Liver (tissue), 9 donors: ENCODE data around the gene CPED1. TPM values are rescaled to one million over a fixed set of nuclear protein-coding genes. Genes with fewer than 3 reads are reported as not detected.

ENCODE experiments used
- DNase-seq: peaks from one replicate; pipeline ENCODE4 v3.0.0-alpha.2; 2017; ENCODE audit warnings: low spot score
- H3K27ac ChIP-seq, 2 donors: one replicate each; pipeline ENCODE4 v1.7.0; 2013; ENCODE audit warnings: inconsistent platforms in 2 of 2, low read length in 2 of 2, control low read depth in 1 of 2, low read depth in 1 of 2, mild to moderate bottlenecking in 1 of 2
- H3K27me3 ChIP-seq, 4 donors: one replicate each; pipeline versions ENCODE4 v1.6.1 to v1.7.0; 2013; ENCODE audit warnings: low read length in 3 of 4, inconsistent platforms in 1 of 4, mild to moderate bottlenecking in 1 of 4, moderate library complexity in 1 of 4; ENCODE audit not compliant: control insufficient read depth in 4 of 4, insufficient read depth in 4 of 4
- H3K36me3 ChIP-seq, 4 donors: one replicate each; pipeline versions ENCODE4 v1.6.1 to v1.7.0; 2013; ENCODE audit warnings: low read length in 3 of 4, mild to moderate bottlenecking in 3 of 4, low read depth in 1 of 4, moderate library complexity in 1 of 4; ENCODE audit not compliant: control insufficient read depth in 4 of 4, insufficient read depth in 3 of 4
- H3K4me1 ChIP-seq, 4 donors: one replicate each; pipeline versions ENCODE4 v1.6.1 to v1.7.0; 2013; ENCODE audit warnings: low read length in 3 of 4, mild to moderate bottlenecking in 3 of 4, moderate library complexity in 1 of 4; ENCODE audit not compliant: control insufficient read depth in 4 of 4, insufficient read depth in 4 of 4
- H3K4me3 ChIP-seq, 3 donors: one replicate each; pipeline versions ENCODE4 v1.6.1 to v1.7.0; 2013; ENCODE audit warnings: low read length in 3 of 3, control low read depth in 1 of 3, low read depth in 1 of 3, mild to moderate bottlenecking in 1 of 3
- H3K9ac ChIP-seq, 2 donors: one replicate each; pipeline ENCODE4 v1.7.0; 2013; ENCODE audit warnings: low read length in 2 of 2, mild to moderate bottlenecking in 2 of 2, moderate library complexity in 2 of 2, control low read depth in 1 of 2, low read depth in 1 of 2
- H3K9me3 ChIP-seq, 4 donors: one replicate each; pipeline versions ENCODE4 v1.6.1 to v1.7.0; 2013; ENCODE audit warnings: low read length in 3 of 4; ENCODE audit not compliant: control insufficient read depth in 4 of 4
- EGR1 ChIP-seq, 2 donors: IDR thresholded peaks; 2 replicates each; pipeline ENCODE4 v1.6.1; 2016 to 2018; ENCODE audit warnings: antibody characterized with exemption in 2 of 2, low read depth in 2 of 2
- FOXA1 ChIP-seq: IDR thresholded peaks from 2 replicates; pipeline ENCODE4 v1.6.1; 2016; ENCODE audit warnings: antibody characterized with exemption
- FOXA2 ChIP-seq: IDR thresholded peaks from 2 replicates; pipeline ENCODE4 v1.6.1; 2016; ENCODE audit warnings: antibody characterized with exemption
- GABPA ChIP-seq, 2 donors: IDR thresholded peaks in 1 of 2; conservative IDR thresholded peaks in 1 of 2; 2 replicates each; pipeline ENCODE4 v1.6.1; 2016; ENCODE audit warnings: antibody characterized with exemption in 2 of 2, mild to moderate bottlenecking in 1 of 2, moderate library complexity in 1 of 2
- HNF4A ChIP-seq, 2 donors: conservative IDR thresholded peaks; 2 replicates each; pipeline ENCODE4 v1.6.1; 2016; ENCODE audit warnings: antibody characterized with exemption in 2 of 2, mild to moderate bottlenecking in 2 of 2
- HNF4G ChIP-seq: IDR thresholded peaks from 2 replicates; pipeline ENCODE4 v1.6.1; 2016; ENCODE audit warnings: antibody characterized with exemption
- NR2F2 ChIP-seq: IDR thresholded peaks from 2 replicates; pipeline ENCODE4 v1.6.1; 2016; ENCODE audit warnings: antibody characterized with exemption
- RAD21 ChIP-seq, 2 donors: IDR thresholded peaks; 2 replicates each; pipeline ENCODE4 v1.6.1; 2016; ENCODE audit warnings: antibody characterized with exemption in 2 of 2, mild to moderate bottlenecking in 2 of 2
- SP1 ChIP-seq: IDR thresholded peaks from 2 replicates; pipeline ENCODE4 v1.6.1; 2018; ENCODE audit warnings: antibody characterized with exemption, mild to moderate bottlenecking
- TAF1 ChIP-seq: conservative IDR thresholded peaks from 2 replicates; pipeline ENCODE4 v1.6.1; 2016; ENCODE audit warnings: antibody characterized with exemption, mild to moderate bottlenecking
- ZBTB33 ChIP-seq: IDR thresholded peaks from 2 replicates; pipeline ENCODE4 v1.6.1; 2016; ENCODE audit warnings: antibody characterized with exemption
- WGBS: extraction: QIAGEN DNeasy Blood & Tissue Kit; methylation state at CpG from one replicate; pipeline ENCODE4 v1.1.7; 2013; 5-methylcytosine and 5-hydroxymethylcytosine counted together
- polyA plus RNA-seq, 2 donors: library from polyadenylated mRNA; stranded (reverse) in 1 of 2; unstranded in 1 of 2; fragments of 200-250 nt in 1 of 2; fragments of >200 nt in 1 of 2; fragmentation: Nextera tagmentation in 1 of 2; extraction: Ambion mirVana in 1 of 2; gene quantifications; one replicate each; pipeline versions ENCODE4 v1.2.1 to v1.2.3, GENCODE V29; 2013 to 2015
- total RNA-seq, 2 donors: library from RNA; depleted of rRNA; stranded (reverse); fragments of >200 nt; gene quantifications; one replicate each; pipeline ENCODE4 v1.2.3, GENCODE V29; 2014
- TF ChIP-seq, protein P1 (sequence below): IDR thresholded peaks from 2 replicates; pipeline ENCODE4 v1.6.1; 2016; ENCODE audit warnings: antibody characterized with exemption, mild to moderate bottlenecking
- TF ChIP-seq, protein P2 (sequence below): IDR thresholded peaks from 2 replicates; pipeline ENCODE4 v1.6.1; 2016; ENCODE audit warnings: antibody characterized with exemption
- TF ChIP-seq, protein P3 (sequence below): IDR thresholded peaks from 2 replicates; pipeline ENCODE4 v1.6.1; 2016; ENCODE audit warnings: antibody characterized with exemption
- TF ChIP-seq, protein P4 (sequence below): fragments of 150-350 bp; IDR thresholded peaks from 2 replicates; pipeline ENCODE4 v1.5.1; 2017; ENCODE audit warnings: improper control_type of control experiment, low read depth, low read length; ENCODE audit not compliant: missing input control
- donor health status: healthy.
- donor health status: healthy.
- donor health status: healthy.
- donor health status: healthy.
- donor health status: healthy.

Gene CPED1
- total and polyA plus RNA-seq, 4 donors: 8.5 to 58.0 (median 14.6) TPM

DNA sequence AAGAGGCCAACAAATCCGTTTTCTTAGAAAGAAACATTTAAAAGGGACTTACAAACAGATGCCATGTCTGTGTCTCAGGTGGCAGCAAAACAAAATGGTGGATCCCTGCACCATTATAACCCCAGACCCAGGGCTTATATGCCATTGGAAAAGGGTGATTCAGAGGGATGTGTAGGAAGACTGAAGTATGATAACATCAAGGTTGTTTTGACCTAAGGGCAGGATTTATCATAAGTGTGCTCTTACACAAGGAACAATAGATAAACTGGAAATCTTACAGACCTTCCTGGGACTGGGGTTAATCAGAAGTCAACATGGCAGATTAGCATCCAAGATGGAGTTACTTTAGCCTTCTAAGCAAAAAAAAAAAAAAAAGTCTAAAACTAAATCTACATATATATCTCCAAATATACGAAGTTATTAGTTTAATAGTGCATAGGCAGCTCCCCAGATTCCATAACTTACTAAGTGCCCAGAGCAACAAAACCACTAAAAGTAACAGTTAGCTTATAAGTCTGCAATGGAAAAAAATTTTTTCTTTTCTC is 306.0 kb downstream of the CPED1 start:
- H3K9ac ChIP-seq: no peak overlapping the region
- TF ChIP-seq, protein P1, sequence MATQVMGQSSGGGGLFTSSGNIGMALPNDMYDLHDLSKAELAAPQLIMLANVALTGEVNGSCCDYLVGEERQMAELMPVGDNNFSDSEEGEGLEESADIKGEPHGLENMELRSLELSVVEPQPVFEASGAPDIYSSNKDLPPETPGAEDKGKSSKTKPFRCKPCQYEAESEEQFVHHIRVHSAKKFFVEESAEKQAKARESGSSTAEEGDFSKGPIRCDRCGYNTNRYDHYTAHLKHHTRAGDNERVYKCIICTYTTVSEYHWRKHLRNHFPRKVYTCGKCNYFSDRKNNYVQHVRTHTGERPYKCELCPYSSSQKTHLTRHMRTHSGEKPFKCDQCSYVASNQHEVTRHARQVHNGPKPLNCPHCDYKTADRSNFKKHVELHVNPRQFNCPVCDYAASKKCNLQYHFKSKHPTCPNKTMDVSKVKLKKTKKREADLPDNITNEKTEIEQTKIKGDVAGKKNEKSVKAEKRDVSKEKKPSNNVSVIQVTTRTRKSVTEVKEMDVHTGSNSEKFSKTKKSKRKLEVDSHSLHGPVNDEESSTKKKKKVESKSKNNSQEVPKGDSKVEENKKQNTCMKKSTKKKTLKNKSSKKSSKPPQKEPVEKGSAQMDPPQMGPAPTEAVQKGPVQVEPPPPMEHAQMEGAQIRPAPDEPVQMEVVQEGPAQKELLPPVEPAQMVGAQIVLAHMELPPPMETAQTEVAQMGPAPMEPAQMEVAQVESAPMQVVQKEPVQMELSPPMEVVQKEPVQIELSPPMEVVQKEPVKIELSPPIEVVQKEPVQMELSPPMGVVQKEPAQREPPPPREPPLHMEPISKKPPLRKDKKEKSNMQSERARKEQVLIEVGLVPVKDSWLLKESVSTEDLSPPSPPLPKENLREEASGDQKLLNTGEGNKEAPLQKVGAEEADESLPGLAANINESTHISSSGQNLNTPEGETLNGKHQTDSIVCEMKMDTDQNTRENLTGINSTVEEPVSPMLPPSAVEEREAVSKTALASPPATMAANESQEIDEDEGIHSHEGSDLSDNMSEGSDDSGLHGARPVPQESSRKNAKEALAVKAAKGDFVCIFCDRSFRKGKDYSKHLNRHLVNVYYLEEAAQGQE: no peak
- TF ChIP-seq ZBTB33: no peak
- TF ChIP-seq SP1: no peak
- no peak for TF ChIP-seq RAD21 (IDR thresholded peaks at IDR 0.05)
- TF ChIP-seq HNF4G: no peak
- TF ChIP-seq EGR1 (IDR thresholded peaks at IDR 0.05; ENCODE audit: low read depth in 2 of 2): no peak
- DNase-seq: no peak
- H3K4me3 ChIP-seq: no peak overlapping the region
- no peaks in the 10 kb centered on the region for H3K27me3 ChIP-seq
- H3K36me3 ChIP-seq: peaks cover 2 to 6% (median 5%) of the 10 kb centered on the region in 4 donors
- no peak overlapping the region for H3K27ac ChIP-seq
- H3K4me1 ChIP-seq: peaks cover 0 to 2% (median 0%) of the 10 kb centered on the region in 4 donors
- no peaks in the 10 kb centered on the region for H3K9me3 ChIP-seq
- WGBS: 86% methylated on average over 2 of the region's 2 CpGs

- DNase-seq: no peak
- H3K27me3 ChIP-seq: no peaks in the 10 kb centered on the region
- no peaks in the 10 kb centered on the region for H3K9me3 ChIP-seq
- no peak overlapping the region for H3K4me3 ChIP-seq
- H3K4me1 ChIP-seq: peaks cover 0 to 2% (median 0%) of the 10 kb centered on the region in 4 donors
- peaks cover 2 to 6% (median 5%) of the 10 kb centered on the region in 4 donors for H3K36me3 ChIP-seq
- TF ChIP-seq GABPA (IDR thresholded peaks at IDR 0.05 in 1 of 2, conservative IDR thresholded peaks at IDR 0.05 in 1 of 2) (no peak), EGR1 (IDR thresholded peaks at IDR 0.05; ENCODE audit: low read depth in 2 of 2) (no peak), RAD21 (IDR thresholded peaks at IDR 0.05) (no peak), ZBTB33 (no peak), FOXA1 (no peak), FOXA2 (no peak), SP1 (no peak), TAF1 (no peak), HNF4A (conservative IDR thresholded peaks at IDR 0.05) (no peak), NR2F2 (no peak)
- TF ChIP-seq, protein P2, sequence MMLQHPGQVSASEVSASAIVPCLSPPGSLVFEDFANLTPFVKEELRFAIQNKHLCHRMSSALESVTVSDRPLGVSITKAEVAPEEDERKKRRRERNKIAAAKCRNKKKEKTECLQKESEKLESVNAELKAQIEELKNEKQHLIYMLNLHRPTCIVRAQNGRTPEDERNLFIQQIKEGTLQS: no peak
- TF ChIP-seq, protein P3, sequence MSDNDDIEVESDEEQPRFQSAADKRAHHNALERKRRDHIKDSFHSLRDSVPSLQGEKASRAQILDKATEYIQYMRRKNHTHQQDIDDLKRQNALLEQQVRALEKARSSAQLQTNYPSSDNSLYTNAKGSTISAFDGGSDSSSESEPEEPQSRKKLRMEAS: no peak
- TF ChIP-seq, protein P4, sequence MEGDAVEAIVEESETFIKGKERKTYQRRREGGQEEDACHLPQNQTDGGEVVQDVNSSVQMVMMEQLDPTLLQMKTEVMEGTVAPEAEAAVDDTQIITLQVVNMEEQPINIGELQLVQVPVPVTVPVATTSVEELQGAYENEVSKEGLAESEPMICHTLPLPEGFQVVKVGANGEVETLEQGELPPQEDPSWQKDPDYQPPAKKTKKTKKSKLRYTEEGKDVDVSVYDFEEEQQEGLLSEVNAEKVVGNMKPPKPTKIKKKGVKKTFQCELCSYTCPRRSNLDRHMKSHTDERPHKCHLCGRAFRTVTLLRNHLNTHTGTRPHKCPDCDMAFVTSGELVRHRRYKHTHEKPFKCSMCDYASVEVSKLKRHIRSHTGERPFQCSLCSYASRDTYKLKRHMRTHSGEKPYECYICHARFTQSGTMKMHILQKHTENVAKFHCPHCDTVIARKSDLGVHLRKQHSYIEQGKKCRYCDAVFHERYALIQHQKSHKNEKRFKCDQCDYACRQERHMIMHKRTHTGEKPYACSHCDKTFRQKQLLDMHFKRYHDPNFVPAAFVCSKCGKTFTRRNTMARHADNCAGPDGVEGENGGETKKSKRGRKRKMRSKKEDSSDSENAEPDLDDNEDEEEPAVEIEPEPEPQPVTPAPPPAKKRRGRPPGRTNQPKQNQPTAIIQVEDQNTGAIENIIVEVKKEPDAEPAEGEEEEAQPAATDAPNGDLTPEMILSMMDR: no peak
- H3K9ac ChIP-seq: no peak overlapping the region
- no peak overlapping the region for H3K27ac ChIP-seq
- 72% methylated on average over 2 of the region's 2 CpGs for WGBS
Observed at GRCh38 chr7:121297843-121298242, 309.3 kb downstream of the CPED1 start.
